Measurements from ENCODE around the gene SON. TPM values are rescaled to one million over a fixed set of nuclear protein-coding genes. Genes with fewer than 3 reads are reported as not detected.

SON gene
- polyA plus RNA-seq, 1 donor from 2014 or later: 123 TPM

- Histone ChIP-seq H2AFZ (ENCODE audit: low read depth, low read length) (no peak overlapping the region), H3K27me3 (ENCODE audit: insufficient read depth, low read depth, low read length) (no peaks in the 10 kb centered on the region), H3K9ac (ENCODE audit: low read length) (no peak overlapping the region), H3K27ac (ENCODE audit: low read length) (no peak overlapping the region), H3K9me3 (ENCODE audit: low read length) (no peaks in the 10 kb centered on the region), H3K79me2 (replicated peaks; ENCODE audit: insufficient read depth, low read length) (peaks cover 73% of the 10 kb centered on the region), H3K36me3 (ENCODE audit: insufficient read depth, low read length) (peaks cover 36% of the 10 kb centered on the region), H3K9me2 (ENCODE audit: insufficient read depth, low read length) (no peaks in the 10 kb centered on the region), H3K4me3 (ENCODE audit: low read length) (no peak overlapping the region), H4K20me1 (ENCODE audit: insufficient read depth) (peaks cover 3% of the 10 kb centered on the region), H3K4me2 (ENCODE audit: low read length) (no peak overlapping the region), H3F3A (ENCODE audit: insufficient read depth, low read length, poor library complexity, severe bottlenecking) (no peaks in the 10 kb centered on the region)
- TF ChIP-seq EP300 (conservative IDR thresholded peaks at IDR 0.05; ENCODE audit: poor library complexity, severe bottlenecking): no peak
- no peak for TF ChIP-seq REST (IDR thresholded peaks at IDR 0.05; ENCODE audit: borderline replicate concordance)
These were observed 9.5 kb downstream of the SON start for GRCh38 chr21:33552093-33552998.

- Histone ChIP-seq H3K9me2 (ENCODE audit: insufficient read depth, low read length) (no peaks in the 10 kb centered on the region), H3K4me3 (ENCODE audit: low read length) (no peak overlapping the region), H2AFZ (ENCODE audit: low read depth, low read length) (no peak overlapping the region), H3K79me2 (replicated peaks; ENCODE audit: insufficient read depth, low read length) (peaks cover 72% of the 10 kb centered on the region), H3K27ac (ENCODE audit: low read length) (no peak overlapping the region), H3K36me3 (ENCODE audit: insufficient read depth, low read length) (peaks cover 36% of the 10 kb centered on the region), H3K9me3 (ENCODE audit: low read length) (no peaks in the 10 kb centered on the region), H3F3A (ENCODE audit: insufficient read depth, low read length, poor library complexity, severe bottlenecking) (no peaks in the 10 kb centered on the region), H3K4me2 (ENCODE audit: low read length) (no peak overlapping the region), H3K27me3 (ENCODE audit: insufficient read depth, low read depth, low read length) (no peaks in the 10 kb centered on the region), H4K20me1 (ENCODE audit: insufficient read depth) (peaks cover 3% of the 10 kb centered on the region), H3K9ac (ENCODE audit: low read length) (no peak overlapping the region)
- TF ChIP-seq EP300 (conservative IDR thresholded peaks at IDR 0.05; ENCODE audit: poor library complexity, severe bottlenecking) (no peak), EZH2 (IDR thresholded peaks at IDR 0.05; ENCODE audit: borderline replicate concordance, insufficient read depth, low read length, poor library complexity, severe bottlenecking) (no peak), CTCF (IDR thresholded peaks at IDR 0.05; ENCODE audit: poor library complexity, severe bottlenecking) (no peak), MXI1 (conservative IDR thresholded peaks at IDR 0.05; ENCODE audit: poor library complexity, severe bottlenecking) (no peak), POLR2AphosphoS5 (IDR thresholded peaks at IDR 0.05) (no peak)
These were observed 10.3 kb downstream of the SON start for GRCh38 chr21:33552999-33553598.

All from neural cell (in vitro differentiated cells).